Transverse colon (tissue), 4 donors: ENCODE results near the gene MAP4K4. TPM values are rescaled to one million over a fixed set of nuclear protein-coding genes. Genes with fewer than 3 reads are reported as not detected.

ENCODE experiments used
- DNase-seq: peaks from one replicate; pipeline ENCODE4 v3.0.0-alpha.2; 2019
- H3K27ac ChIP-seq, 4 donors: fragments of 200-600 bp; sonication (generic); 2 replicates each; pipeline ENCODE4 v1.5.1; 2016 to 2018; ENCODE audit warnings: inconsistent platforms in 4 of 4
- H3K27me3 ChIP-seq: fragments of 200-600 bp; sonication (generic); 2 replicates; pipeline ENCODE4 v1.5.1; 2017; ENCODE audit warnings: inconsistent platforms
- H3K36me3 ChIP-seq, 4 donors: fragments of 200-600 bp; sonication (generic); 2 replicates each; pipeline ENCODE4 v1.5.1; 2017 to 2019; ENCODE audit warnings: inconsistent platforms in 4 of 4
- H3K4me1 ChIP-seq, 4 donors: fragments of 200-600 bp; sonication (generic); 2 replicates each; pipeline ENCODE4 v1.5.1; 2017 to 2020; ENCODE audit warnings: inconsistent platforms in 4 of 4
- H3K4me3 ChIP-seq, 4 donors: fragments of 200-600 bp; sonication (generic); 1 replicate in 1 of 4; 2 replicates in 3 of 4; pipeline versions ENCODE4 v1.5.1 to v1.6.1; 2017 to 2019; ENCODE audit warnings: inconsistent platforms in 4 of 4
- H3K9me3 ChIP-seq, 2 donors: fragments of 200-600 bp; sonication (generic); 2 replicates each; pipeline ENCODE4 v1.5.1; 2017 to 2019; ENCODE audit warnings: inconsistent platforms in 2 of 2
- EP300 ChIP-seq: sonication (generic); formaldehyde crosslinking; IDR thresholded peaks from one replicate; pipeline ENCODE4 v1.6.1; 2017; ENCODE audit warnings: antibody characterized with exemption, low read depth
- POLR2A ChIP-seq: fragments of 450-650 bp; IDR thresholded peaks from one replicate; pipeline ENCODE4 v1.6.1; 2016; ENCODE audit warnings: antibody characterized with exemption, mild to moderate bottlenecking, moderate library complexity
- POLR2AphosphoS5 ChIP-seq, 3 donors: sonication (generic); formaldehyde crosslinking; IDR thresholded peaks; one replicate each; pipeline ENCODE4 v1.6.1; 2016; ENCODE audit warnings: antibody characterized with exemption in 3 of 3
- WGBS, 2 donors: methylation state at CpG; one replicate each; pipeline ENCODE4 v1.1.5; 2018; ENCODE audit warnings: low coverage in 1 of 2; 5-methylcytosine and 5-hydroxymethylcytosine counted together
- in situ Hi-C, 4 donors: fragments of 200-750 bp; cut with MboI; loops; one replicate each; pipeline versions ENCODE4 v1.15.0 to v1.15.1; 2017; ENCODE audit warnings: low sequenced_read_pairs in 3 of 4, low pct_ligation_motif_present in 1 of 4, low pct_unique_long_range_greater_than_20kb in 1 of 4
- intact Hi-C: fragments of 100-400 bp; cut with DNase I; formaldehyde crosslinking; loops from one replicate; pipeline ENCODE4 v1.15.1; 2023; ENCODE audit warnings: low total_unique reads
- total RNA-seq, 4 donors: library from RNA; depleted of rRNA; stranded (reverse); fragments of >200 nt; gene quantifications; one replicate each; pipeline ENCODE4 v1.1.0, GENCODE V29; 2016
- TF ChIP-seq, protein P1 (sequence below), 5 experiments: fragments of 200-600 bp in 3 of 5; fragments of 450-650 bp in 2 of 5; sonication (generic) in 3 of 5; IDR thresholded peaks; 1 replicate in 2 of 5; 2 replicates in 3 of 5; pipeline ENCODE4 v1.5.1; 2016 to 2017; ENCODE audit warnings: antibody characterized with exemption in 5 of 5, inconsistent platforms in 3 of 5, mild to moderate bottlenecking in 2 of 5, moderate library complexity in 1 of 5

MAP4K4 gene
- total RNA-seq, 4 donors from 2014 or later = 20.3 to 42.3 (median 29.6) TPM

DNA sequence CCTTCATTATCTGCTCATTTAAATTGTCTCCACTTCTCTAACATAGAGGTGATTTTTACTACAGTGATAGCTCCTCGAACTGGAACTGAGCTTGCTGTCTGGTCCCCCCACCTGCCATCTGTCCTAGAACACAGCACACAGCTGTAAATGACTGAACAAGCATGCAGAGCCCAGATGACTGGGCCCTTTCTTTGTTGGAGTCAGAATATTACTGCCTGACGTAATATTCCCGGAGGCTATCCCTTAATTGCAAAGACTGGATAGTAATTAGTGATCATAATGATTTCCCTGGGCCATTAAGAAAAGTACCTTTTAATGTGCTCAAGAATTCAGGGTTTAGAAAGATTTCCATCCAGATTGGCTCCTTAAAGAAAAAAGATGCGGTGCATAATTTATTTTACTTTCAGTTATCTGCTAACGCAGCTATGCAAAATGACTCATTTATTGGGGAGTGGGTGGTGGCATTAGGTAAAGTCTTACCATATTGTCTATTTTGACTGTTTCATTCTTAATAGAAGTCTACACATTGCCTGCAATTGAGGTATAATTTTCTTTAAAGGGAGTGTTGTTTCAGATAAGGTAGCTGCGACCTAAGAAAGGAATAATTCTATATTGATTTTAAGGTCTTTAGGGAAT, 84.4 kb downstream of the MAP4K4 start:
- in situ Hi-C loops = no loop called here
- Histone ChIP-seq H3K4me1 (peaks cover 7 to 37% (median 8%) of the 10 kb centered on the region in 4 donors), H3K27ac (no peak overlapping the region), H3K27me3 (no peaks in the 10 kb centered on the region), H3K9me3 (no peaks in the 10 kb centered on the region), H3K36me3 (no peaks in the 10 kb centered on the region), H3K4me3 (no peak overlapping the region)
- no peak for DNase-seq
- 71 to 85% methylated on average over 6 of the region's 6 CpGs for WGBS, 2 donors
- intact Hi-C loops = no loop called here
- TF ChIP-seq, protein P1, sequence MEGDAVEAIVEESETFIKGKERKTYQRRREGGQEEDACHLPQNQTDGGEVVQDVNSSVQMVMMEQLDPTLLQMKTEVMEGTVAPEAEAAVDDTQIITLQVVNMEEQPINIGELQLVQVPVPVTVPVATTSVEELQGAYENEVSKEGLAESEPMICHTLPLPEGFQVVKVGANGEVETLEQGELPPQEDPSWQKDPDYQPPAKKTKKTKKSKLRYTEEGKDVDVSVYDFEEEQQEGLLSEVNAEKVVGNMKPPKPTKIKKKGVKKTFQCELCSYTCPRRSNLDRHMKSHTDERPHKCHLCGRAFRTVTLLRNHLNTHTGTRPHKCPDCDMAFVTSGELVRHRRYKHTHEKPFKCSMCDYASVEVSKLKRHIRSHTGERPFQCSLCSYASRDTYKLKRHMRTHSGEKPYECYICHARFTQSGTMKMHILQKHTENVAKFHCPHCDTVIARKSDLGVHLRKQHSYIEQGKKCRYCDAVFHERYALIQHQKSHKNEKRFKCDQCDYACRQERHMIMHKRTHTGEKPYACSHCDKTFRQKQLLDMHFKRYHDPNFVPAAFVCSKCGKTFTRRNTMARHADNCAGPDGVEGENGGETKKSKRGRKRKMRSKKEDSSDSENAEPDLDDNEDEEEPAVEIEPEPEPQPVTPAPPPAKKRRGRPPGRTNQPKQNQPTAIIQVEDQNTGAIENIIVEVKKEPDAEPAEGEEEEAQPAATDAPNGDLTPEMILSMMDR (IDR thresholded peaks at IDR 0.05) = no peak
- no peak for TF ChIP-seq EP300
- TF ChIP-seq POLR2A = no peak
- no peak for TF ChIP-seq POLR2AphosphoS5 (IDR thresholded peaks at IDR 0.05)

DNA sequence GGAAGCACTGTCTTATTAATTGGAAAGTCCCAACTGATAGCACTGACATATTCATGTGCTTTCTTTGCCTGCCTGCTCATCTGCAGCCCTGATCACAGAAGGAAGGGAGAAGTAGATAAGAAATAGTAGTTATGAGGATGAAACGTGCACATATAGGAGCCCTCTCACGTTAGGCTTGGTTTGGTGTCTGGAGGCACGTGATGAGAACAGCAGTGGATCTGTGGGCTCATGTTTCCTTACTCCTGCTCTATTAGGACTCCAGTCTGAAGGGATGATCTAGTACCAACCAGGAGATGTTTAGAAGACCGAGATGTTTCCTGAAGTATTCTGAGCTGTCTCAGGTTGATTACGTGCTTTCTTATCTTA, 84.9 kb downstream of the MAP4K4 start:
- Histone ChIP-seq H3K9me3 (no peaks in the 10 kb centered on the region), H3K4me1 (peaks cover 7 to 37% (median 8%) of the 10 kb centered on the region in 4 donors), H3K27ac (no peak overlapping the region), H3K36me3 (no peaks in the 10 kb centered on the region), H3K4me3 (no peak overlapping the region), H3K27me3 (no peaks in the 10 kb centered on the region)
- intact Hi-C loops (no loop called here), in situ Hi-C loops (no loop called here)
- no peak for DNase-seq
- WGBS, 2 donors = 86% methylated on average over 5 of the region's 5 CpGs; no CpG with 5 or more reads in 1 of the 2 donors
- TF ChIP-seq, protein P1 (IDR thresholded peaks at IDR 0.05) = no peak
- TF ChIP-seq POLR2A (no peak), EP300 (no peak), POLR2AphosphoS5 (IDR thresholded peaks at IDR 0.05) (no peak)

DNA sequence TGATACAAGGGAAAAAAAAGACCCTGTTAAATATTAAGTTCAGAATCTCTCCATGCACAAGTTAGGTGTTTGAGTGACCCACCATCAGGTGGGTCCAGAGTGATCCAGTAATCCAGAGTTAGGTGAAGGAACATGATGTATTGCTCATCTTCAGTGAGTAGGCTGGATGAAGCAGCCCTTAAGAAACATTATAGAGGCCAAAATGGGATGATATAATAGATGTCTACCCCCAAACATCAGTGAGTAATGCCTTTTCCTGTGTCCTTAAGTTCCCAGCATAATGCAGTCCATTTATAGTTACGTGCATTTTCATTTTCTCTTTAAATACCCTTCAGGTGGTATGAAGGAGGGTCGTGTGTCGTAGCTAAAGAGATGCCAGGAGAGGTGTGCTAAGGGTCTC, 89.6 kb downstream of the MAP4K4 start:
- intact Hi-C loops = no loop called here
- no peaks in the 10 kb centered on the region for H3K9me3 ChIP-seq
- no peak for TF ChIP-seq POLR2AphosphoS5 (IDR thresholded peaks at IDR 0.05)
- no peak for TF ChIP-seq EP300
- TF ChIP-seq, protein P1 (IDR thresholded peaks at IDR 0.05) = no peak
- no peak for TF ChIP-seq POLR2A

DNA sequence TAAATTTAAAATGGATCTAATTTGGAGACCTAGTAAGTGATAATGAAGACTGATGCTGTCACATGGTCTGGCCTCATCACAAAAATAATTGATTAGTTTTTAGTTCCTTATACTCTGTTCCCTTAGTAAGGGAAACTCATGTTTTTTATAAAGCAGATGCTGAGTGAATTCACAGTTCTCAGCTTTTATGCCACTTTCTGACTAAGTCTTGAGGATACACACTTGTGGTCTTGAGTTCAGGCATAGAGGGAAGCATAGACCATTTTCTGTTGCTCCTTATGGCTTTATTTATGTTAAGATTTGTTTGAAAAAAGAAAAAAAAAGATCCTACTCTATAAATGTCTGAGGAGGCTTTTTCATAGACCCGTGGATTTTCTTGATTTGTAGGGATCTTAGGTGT, 91.1 kb downstream of the MAP4K4 start:
- peaks cover 0 to 33% (median 10%) of the 10 kb centered on the region in 4 donors for H3K4me1 ChIP-seq
- 34 to 54% methylated on average over 1 of the region's 1 CpG for WGBS, 2 donors

More for the DNA sequence above, 89.6 kb downstream of the MAP4K4 start:
- no peak overlapping the region for H3K27ac ChIP-seq
- H3K36me3 ChIP-seq = no peaks in the 10 kb centered on the region
- WGBS, 2 donors = 85% methylated on average over 3 of the region's 3 CpGs; no CpG with 5 or more reads in 1 of the 2 donors
- peaks cover 0 to 34% (median 9%) of the 10 kb centered on the region in 4 donors for H3K4me1 ChIP-seq
- in situ Hi-C loops = no loop called here
- H3K27me3 ChIP-seq = no peaks in the 10 kb centered on the region
- no peak for DNase-seq
- no peak overlapping the region for H3K4me3 ChIP-seq

More for the DNA sequence above, 91.1 kb downstream of the MAP4K4 start:
- DNase-seq = no peak
- no peaks in the 10 kb centered on the region for H3K27me3 ChIP-seq
- no peak overlapping the region for H3K27ac ChIP-seq
- TF ChIP-seq, protein P1 (IDR thresholded peaks at IDR 0.05) = no peak
- TF ChIP-seq POLR2AphosphoS5 (IDR thresholded peaks at IDR 0.05) = no peak
- no peak for TF ChIP-seq EP300
- no peak for TF ChIP-seq POLR2A
- in situ Hi-C loops = no loop called here
- intact Hi-C loops = no loop called here
- H3K4me3 ChIP-seq = no peak overlapping the region
- H3K36me3 ChIP-seq = no peaks in the 10 kb centered on the region
- H3K9me3 ChIP-seq = no peaks in the 10 kb centered on the region
